ENCODE measurements around the gene RYR3.

RYR3 gene

DNA sequence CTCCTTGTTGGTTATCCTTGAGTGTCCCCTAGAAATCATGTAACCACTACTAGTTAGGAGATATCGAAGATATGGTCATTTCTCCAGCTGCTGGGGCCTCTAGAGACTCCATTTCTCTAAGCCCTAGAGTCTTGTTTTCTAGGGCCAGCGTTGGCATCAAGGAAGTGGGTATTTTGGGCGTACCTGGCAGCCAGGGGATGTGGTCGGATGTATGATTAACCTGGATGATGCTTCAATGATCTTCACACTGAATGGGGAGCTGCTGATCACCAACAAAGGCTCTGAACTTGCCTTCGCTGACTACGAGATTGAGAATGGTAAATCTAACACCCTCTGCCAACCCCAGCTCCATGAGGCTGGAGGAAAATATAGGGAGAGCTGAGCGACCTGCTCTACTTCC lies 325.5 kb downstream of the RYR3 start:
- Histone ChIP-seq H3K4me1 (ENCODE audit: control insufficient read depth, low read length) (peaks cover 5% of the 10 kb centered on the region; the same call in 1 of the 2 replicates), H4K20me1 (ENCODE audit: control insufficient read depth, insufficient read depth, low read depth, low read length) (no peaks in the 10 kb centered on the region), H3K27ac (ENCODE audit: low read depth, low read length) (no peak overlapping the region), H3K4me2 (ENCODE audit: low read length) (no peak overlapping the region), H3K79me2 (ENCODE audit: control insufficient read depth, low read length) (no peaks in the 10 kb centered on the region), H3K27me3 (ENCODE audit: control insufficient read depth, low read length) (peaks cover 14% of the 10 kb centered on the region), H3K4me3 (ENCODE audit: low read length) (no peak overlapping the region), H3F3A (ENCODE audit: control insufficient read depth, insufficient read depth) (no peaks in the 10 kb centered on the region), H3K9me2 (replicated peaks; ENCODE audit: control insufficient read depth, low read length) (no peaks in the 10 kb centered on the region), H3K9me3 (ENCODE audit: control insufficient read depth, insufficient read depth, low read length) (no peaks in the 10 kb centered on the region), H3K36me3 (ENCODE audit: control insufficient read depth, low read length) (no peaks in the 10 kb centered on the region)
- TF ChIP-seq, protein P1, sequence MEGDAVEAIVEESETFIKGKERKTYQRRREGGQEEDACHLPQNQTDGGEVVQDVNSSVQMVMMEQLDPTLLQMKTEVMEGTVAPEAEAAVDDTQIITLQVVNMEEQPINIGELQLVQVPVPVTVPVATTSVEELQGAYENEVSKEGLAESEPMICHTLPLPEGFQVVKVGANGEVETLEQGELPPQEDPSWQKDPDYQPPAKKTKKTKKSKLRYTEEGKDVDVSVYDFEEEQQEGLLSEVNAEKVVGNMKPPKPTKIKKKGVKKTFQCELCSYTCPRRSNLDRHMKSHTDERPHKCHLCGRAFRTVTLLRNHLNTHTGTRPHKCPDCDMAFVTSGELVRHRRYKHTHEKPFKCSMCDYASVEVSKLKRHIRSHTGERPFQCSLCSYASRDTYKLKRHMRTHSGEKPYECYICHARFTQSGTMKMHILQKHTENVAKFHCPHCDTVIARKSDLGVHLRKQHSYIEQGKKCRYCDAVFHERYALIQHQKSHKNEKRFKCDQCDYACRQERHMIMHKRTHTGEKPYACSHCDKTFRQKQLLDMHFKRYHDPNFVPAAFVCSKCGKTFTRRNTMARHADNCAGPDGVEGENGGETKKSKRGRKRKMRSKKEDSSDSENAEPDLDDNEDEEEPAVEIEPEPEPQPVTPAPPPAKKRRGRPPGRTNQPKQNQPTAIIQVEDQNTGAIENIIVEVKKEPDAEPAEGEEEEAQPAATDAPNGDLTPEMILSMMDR (IDR thresholded peaks at IDR 0.05; ENCODE audit: low read depth, low read length, poor library complexity, severe bottlenecking): no peak
- TF ChIP-seq EZH2phosphoT487 (IDR thresholded peaks at IDR 0.05; ENCODE audit: borderline replicate concordance, low read length): no peak

DNA sequence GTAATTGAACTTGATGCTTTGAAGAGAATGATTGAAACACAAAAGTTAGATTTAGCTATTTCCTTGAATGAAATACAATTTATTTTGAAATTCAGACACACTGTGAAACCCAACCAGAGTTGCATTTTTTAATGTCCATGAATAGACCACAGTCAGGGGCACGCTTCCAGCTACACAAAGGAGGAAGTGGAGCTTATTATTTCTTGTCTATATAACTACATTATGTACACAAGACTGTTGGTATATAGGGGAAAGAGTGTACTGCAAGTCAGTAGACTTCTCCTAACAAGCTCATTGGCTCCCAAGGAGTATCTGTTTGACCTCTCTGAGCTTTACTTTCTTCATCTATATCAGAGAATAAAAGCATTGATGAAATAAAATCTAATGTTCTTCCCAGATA lies 326.2 kb downstream of the RYR3 start:
- H3K9me2 ChIP-seq (replicated peaks; ENCODE audit: control insufficient read depth, low read length): no peaks in the 10 kb centered on the region
- no peak overlapping the region for H3K27ac ChIP-seq (ENCODE audit: low read depth, low read length)
- H3K27me3 ChIP-seq (ENCODE audit: control insufficient read depth, low read length): peaks cover 14% of the 10 kb centered on the region
- no peaks in the 10 kb centered on the region for H3K36me3 ChIP-seq (ENCODE audit: control insufficient read depth, low read length)
- no peaks in the 10 kb centered on the region for H3K79me2 ChIP-seq (ENCODE audit: control insufficient read depth, low read length)
- no peak overlapping the region for H3K4me3 ChIP-seq (ENCODE audit: low read length)
- peaks cover 5% of the 10 kb centered on the region; the same call in 1 of the 2 replicates for H3K4me1 ChIP-seq (ENCODE audit: control insufficient read depth, low read length)
- TF ChIP-seq, protein P1 (IDR thresholded peaks at IDR 0.05; ENCODE audit: low read depth, low read length, poor library complexity, severe bottlenecking): no peak
- TF ChIP-seq EZH2phosphoT487 (IDR thresholded peaks at IDR 0.05; ENCODE audit: borderline replicate concordance, low read length): no peak
- no peaks in the 10 kb centered on the region for H3F3A ChIP-seq (ENCODE audit: control insufficient read depth, insufficient read depth)
- H3K9me3 ChIP-seq (ENCODE audit: control insufficient read depth, insufficient read depth, low read length): no peaks in the 10 kb centered on the region
- H4K20me1 ChIP-seq (ENCODE audit: control insufficient read depth, insufficient read depth, low read depth, low read length): no peaks in the 10 kb centered on the region
- no peak overlapping the region for H3K4me2 ChIP-seq (ENCODE audit: low read length)

DNA sequence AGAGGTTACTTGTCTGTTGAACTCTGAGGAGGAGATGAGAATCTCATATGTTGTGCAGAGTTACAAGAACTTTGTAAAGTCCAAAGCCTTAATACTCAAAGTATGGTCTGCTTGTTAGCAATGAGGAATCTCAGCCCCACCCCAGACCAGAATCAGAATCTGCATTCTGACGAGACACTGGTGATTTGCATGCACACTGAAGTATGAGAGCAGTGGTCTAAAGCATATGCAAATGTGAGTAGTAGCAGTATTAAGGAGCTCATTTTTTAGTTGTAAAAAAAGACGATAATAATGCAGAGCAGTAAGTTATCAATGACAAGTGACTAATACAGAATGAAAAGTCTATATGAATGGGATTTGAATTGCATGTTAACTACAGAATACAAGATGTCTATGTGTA lies 327.7 kb downstream of the RYR3 start:
- Histone ChIP-seq H3K27me3 (ENCODE audit: control insufficient read depth, low read length) (peaks cover 14% of the 10 kb centered on the region), H4K20me1 (ENCODE audit: control insufficient read depth, insufficient read depth, low read depth, low read length) (no peaks in the 10 kb centered on the region), H3K4me2 (ENCODE audit: low read length) (no peak overlapping the region), H3K4me1 (ENCODE audit: control insufficient read depth, low read length) (peaks cover 5% of the 10 kb centered on the region; the same call in 1 of the 2 replicates), H3K36me3 (ENCODE audit: control insufficient read depth, low read length) (no peaks in the 10 kb centered on the region), H3F3A (ENCODE audit: control insufficient read depth, insufficient read depth) (no peaks in the 10 kb centered on the region), H3K79me2 (ENCODE audit: control insufficient read depth, low read length) (no peaks in the 10 kb centered on the region), H3K9me2 (replicated peaks; ENCODE audit: control insufficient read depth, low read length) (no peaks in the 10 kb centered on the region), H3K27ac (ENCODE audit: low read depth, low read length) (no peak overlapping the region), H3K9me3 (ENCODE audit: control insufficient read depth, insufficient read depth, low read length) (no peaks in the 10 kb centered on the region), H3K4me3 (ENCODE audit: low read length) (no peak overlapping the region)
- no peak for TF ChIP-seq EZH2phosphoT487 (IDR thresholded peaks at IDR 0.05; ENCODE audit: borderline replicate concordance, low read length)
- TF ChIP-seq, protein P1 (IDR thresholded peaks at IDR 0.05; ENCODE audit: low read depth, low read length, poor library complexity, severe bottlenecking): no peak

Data from DOHH2 (cell line).